NCI-H2107 treated with DMSO at 0.1 percent for 48 hours (cell line): ENCODE results near the gene AKT2.
A peak's percentile ranks its signal among the peaks of the same experiment; 100 is the strongest.

ENCODE experiments used
- DNase-seq: peaks from one replicate; lab custom pipeline; 2025; ENCODE audit not compliant: unreplicated experiment; lab: John Stamatoyannopoulos, UW

Gene AKT2

GRCh38 chr19:40302224-40303011, 17.3 kb upstream of the AKT2 start:
- DNase-seq, result no peak

- DNase-seq, result no peak
Measured at GRCh38 chr19:40300668-40301067, 15.5 kb upstream of the AKT2 start.

GRCh38 chr19:40298026-40298425, 12.9 kb upstream of the AKT2 start:
- DNase-seq, result no peak

- DNase-seq, result no peak
Measured at GRCh38 chr19:40294560-40294959, 9.4 kb upstream of the AKT2 start.

- no peak for DNase-seq
Measured at GRCh38 chr19:40286971-40287421, 1.9 kb upstream of the AKT2 start.

GRCh38 chr19:40286235-40286970, 1.3 kb upstream of the AKT2 start:
- DNase-seq, result no peak

GRCh38 chr19:40285353-40286234, 449 bp upstream of the AKT2 start:
- peak; percentile 99 for DNase-seq

GRCh38 chr19:40284251-40284500, 969 bp downstream of the AKT2 start:
- no peak for DNase-seq

- DNase-seq, result no peak
Measured at GRCh38 chr19:40283414-40284250, 1.5 kb downstream of the AKT2 start.

- DNase-seq, result no peak
Measured at GRCh38 chr19:40282920-40283319, 2.2 kb downstream of the AKT2 start.

GRCh38 chr19:40282209-40282580, 3.0 kb downstream of the AKT2 start:
- DNase-seq, result no peak

- no peak for DNase-seq
Measured at GRCh38 chr19:40281381-40282208, 3.5 kb downstream of the AKT2 start.

GRCh38 chr19:40280608-40281221, 4.4 kb downstream of the AKT2 start:
- no peak for DNase-seq

GRCh38 chr19:40279761-40280607, 5.2 kb downstream of the AKT2 start:
- no peak for DNase-seq

GRCh38 chr19:40279120-40279551, 6.0 kb downstream of the AKT2 start:
- no peak for DNase-seq

- DNase-seq, result no peak
Measured at GRCh38 chr19:40278361-40279035, 6.6 kb downstream of the AKT2 start.

- no peak for DNase-seq
Measured at GRCh38 chr19:40277356-40278059, 7.6 kb downstream of the AKT2 start.
